IPS-18c (cell line): ENCODE data around the gene PGC.

Experiments
- H3K4me3 ChIP-seq: 2 replicates; pipeline ENCODE4 v1.7.0; 2013; ENCODE audit warnings: low read depth, mild to moderate bottlenecking, low read length, moderate library complexity; ENCODE audit not compliant: insufficient read depth
- H3K9me3 ChIP-seq: one replicate; pipeline ENCODE4 v1.6.1; 2013; ENCODE audit warnings: mild to moderate bottlenecking, low read length, moderate library complexity; ENCODE audit not compliant: control insufficient read depth, insufficient read depth

The PGC gene

GRCh38 chr6:41757931-41758640, 10.9 kb upstream of the PGC start:
- Histone ChIP-seq H3K4me3 (no peak overlapping the region), H3K9me3 (peaks cover 2% of the 10 kb centered on the region)

GRCh38 chr6:41757271-41757670, 10.1 kb upstream of the PGC start:
- H3K9me3 ChIP-seq, result peaks cover 2% of the 10 kb centered on the region
- H3K4me3 ChIP-seq, result no peak overlapping the region

DNA sequence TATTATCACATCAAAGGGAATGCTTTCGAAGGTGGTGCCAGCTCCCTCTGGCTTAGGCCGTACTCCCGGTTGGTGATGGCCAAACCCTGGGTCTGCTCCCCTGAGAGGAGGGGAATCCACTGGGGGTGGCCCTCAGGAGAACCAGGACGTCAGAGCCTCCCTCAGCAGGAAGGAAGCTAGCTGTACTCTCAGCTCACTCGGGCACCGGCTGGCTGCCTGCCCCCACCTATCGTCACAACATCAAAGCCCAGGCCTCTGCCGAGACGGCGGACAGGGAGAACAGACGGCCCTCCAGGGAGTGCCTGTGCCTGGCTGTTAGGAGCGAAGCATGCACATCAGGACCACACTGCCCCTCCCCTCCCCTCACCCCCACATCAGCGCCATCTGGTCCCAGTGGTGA, 9.2 kb upstream of the PGC start:
- no peak overlapping the region for H3K4me3 ChIP-seq
- H3K9me3 ChIP-seq, result peaks cover 2% of the 10 kb centered on the region

- H3K9me3 ChIP-seq, result peaks cover 2% of the 10 kb centered on the region
- no peak overlapping the region for H3K4me3 ChIP-seq
These were observed 8.7 kb upstream of the PGC start for GRCh38 chr6:41755895-41756294.

DNA sequence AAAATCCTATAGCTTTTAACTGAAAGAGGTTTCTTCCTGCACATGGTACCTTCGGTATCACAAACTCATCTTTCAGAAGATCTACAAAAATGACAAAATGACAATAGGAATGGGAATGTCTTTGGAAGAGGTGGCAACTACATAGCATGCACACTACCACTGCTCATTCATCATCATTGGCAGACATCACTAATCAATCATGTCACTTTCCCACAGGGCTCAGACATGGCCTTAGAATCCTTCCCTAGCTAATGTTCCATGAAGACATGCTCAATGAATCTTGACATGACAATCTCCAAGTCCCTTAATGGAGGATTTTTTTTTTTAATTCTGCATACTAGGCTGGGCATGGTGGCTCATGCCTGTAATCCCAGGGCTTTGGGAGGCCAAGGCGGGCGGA, 3.2 kb upstream of the PGC start:
- H3K9me3 ChIP-seq, result no peaks in the 10 kb centered on the region
- no peak overlapping the region for H3K4me3 ChIP-seq

- Histone ChIP-seq H3K9me3 (no peaks in the 10 kb centered on the region), H3K4me3 (no peak overlapping the region)
These were observed 1.3 kb upstream of the PGC start for GRCh38 chr6:41748542-41748941.

GRCh38 chr6:41748102-41748477, 893 bp upstream of the PGC start:
- Histone ChIP-seq H3K4me3 (no peak overlapping the region), H3K9me3 (no peaks in the 10 kb centered on the region)

DNA sequence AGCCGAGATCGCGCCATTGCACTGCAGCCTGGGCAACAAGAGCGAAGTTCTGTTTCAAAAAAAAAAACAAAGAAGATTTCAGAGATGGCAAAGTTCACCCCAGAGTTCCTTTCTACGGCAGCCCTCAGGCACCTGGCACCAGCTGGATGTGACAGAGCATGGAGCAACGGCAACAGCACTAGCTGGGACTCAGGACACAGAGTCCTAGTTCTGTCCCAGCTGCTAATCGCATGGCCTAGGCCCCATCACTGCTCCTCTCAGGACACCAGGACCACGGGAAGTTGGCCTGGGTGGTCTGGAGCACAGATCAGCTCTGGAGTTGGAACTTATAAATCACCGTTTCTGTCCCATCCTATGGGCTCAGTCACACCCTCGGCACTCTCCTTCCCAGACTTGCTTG, 1.1 kb downstream of the PGC start:
- no peaks in the 10 kb centered on the region for H3K9me3 ChIP-seq
- no peak overlapping the region for H3K4me3 ChIP-seq

DNA sequence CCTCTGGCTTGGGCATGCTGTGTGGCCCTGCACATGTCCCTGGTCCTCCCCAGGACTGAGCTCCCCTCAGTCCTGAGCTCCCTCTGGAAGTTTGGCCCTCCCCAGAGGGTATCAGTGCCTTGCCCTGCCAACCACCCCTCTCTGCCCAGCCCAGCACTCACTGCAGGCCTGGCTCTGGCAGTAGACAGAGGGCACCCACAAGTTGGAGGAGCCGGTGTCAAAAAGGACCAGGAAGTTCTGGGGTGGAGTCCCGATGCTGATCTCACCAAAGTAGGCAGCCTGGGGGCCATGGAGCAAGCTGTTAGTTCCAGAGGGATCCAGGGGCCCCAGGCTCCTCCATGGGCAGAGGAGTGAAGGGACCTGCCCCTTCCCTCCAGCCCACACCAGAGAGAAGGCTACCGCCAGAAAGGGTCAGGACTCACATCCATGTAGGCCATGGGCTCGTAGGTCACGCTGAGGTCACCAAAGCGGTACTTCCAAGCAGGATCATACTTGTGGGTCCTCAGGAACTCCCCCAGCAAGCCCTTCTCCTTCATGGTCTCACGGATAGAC, 2.9 kb downstream of the PGC start:
- Histone ChIP-seq H3K4me3 (no peak overlapping the region), H3K9me3 (no peaks in the 10 kb centered on the region)

DNA sequence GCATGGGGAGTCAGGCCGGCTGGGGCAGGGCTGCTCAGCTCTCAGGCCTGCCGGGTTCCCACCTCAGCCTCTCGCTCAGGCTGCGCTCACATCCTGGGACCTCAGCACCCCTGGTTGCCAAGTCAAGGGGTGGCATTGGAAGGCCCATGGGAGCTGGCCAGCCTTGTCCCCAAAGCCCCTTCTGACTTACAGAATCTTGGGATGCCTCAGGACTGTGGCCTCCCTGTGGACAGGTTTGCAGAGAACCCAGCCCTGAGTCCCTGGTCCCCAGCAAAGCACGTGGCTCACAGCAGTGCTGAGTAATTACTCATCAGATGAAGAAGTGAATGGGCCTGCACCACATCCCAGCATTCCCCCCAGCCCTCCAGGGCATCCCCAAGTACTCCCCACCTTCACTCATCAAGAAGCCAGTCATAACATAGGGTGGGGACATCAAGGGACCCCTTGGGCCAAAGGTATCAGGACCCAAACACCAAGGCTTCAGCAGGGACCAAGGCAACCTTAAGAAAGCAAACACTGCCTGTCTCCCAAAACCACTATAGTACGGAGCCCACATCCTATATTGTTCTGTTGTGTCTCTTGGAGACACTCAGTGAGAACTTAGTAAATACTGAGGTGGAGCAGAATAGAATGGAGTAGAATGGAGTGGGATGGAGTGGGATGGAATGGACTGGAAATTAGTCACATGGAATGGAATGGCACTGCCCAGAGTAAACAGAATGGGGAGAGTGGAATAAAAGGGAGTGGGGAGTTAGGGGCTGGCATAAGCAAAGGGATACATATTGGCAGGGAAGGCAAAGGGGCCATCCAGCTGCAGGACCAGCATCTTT, 3.6 kb downstream of the PGC start:
- Histone ChIP-seq H3K4me3 (no peak overlapping the region), H3K9me3 (no peaks in the 10 kb centered on the region)

GRCh38 chr6:41741625-41742490, 5.3 kb downstream of the PGC start:
- no peak overlapping the region for H3K4me3 ChIP-seq

GRCh38 chr6:41740366-41741162, 6.6 kb downstream of the PGC start:
- H3K9me3 ChIP-seq, result no peaks in the 10 kb centered on the region
- no peak overlapping the region for H3K4me3 ChIP-seq

More at GRCh38 chr6:41741625-41742490, 5.3 kb downstream of the PGC start:
- H3K9me3 ChIP-seq, result no peaks in the 10 kb centered on the region

GRCh38 chr6:41739041-41739440, 8.2 kb downstream of the PGC start:
- Histone ChIP-seq H3K4me3 (no peak overlapping the region), H3K9me3 (no peaks in the 10 kb centered on the region)

DNA sequence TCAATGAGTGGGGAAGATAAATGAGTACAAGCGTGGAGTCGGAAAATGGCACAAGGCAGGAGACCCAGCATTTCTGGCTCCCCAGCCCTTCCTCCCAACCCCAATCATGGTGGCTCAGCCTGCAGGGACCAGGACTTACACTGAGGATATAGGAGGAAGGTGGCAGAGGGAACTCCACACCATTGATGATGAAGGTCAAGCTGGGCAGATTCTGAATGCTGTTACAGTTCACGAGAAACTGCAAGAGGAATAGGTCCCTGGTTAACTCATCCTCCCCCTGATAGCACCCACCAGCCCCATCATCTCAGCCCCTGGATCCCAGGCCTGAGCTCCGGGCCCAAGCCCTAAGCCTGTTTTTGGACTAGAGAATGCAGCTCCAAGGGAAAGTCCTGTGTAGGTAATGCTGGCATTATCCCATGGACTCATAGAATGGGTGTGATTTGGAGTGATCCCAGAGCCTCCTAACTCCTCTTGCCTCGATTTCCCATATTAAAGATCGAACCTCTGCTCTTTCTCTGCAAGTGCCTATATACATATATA, 9.5 kb downstream of the PGC start:
- Histone ChIP-seq H3K9me3 (no peaks in the 10 kb centered on the region), H3K4me3 (no peak overlapping the region)

DNA sequence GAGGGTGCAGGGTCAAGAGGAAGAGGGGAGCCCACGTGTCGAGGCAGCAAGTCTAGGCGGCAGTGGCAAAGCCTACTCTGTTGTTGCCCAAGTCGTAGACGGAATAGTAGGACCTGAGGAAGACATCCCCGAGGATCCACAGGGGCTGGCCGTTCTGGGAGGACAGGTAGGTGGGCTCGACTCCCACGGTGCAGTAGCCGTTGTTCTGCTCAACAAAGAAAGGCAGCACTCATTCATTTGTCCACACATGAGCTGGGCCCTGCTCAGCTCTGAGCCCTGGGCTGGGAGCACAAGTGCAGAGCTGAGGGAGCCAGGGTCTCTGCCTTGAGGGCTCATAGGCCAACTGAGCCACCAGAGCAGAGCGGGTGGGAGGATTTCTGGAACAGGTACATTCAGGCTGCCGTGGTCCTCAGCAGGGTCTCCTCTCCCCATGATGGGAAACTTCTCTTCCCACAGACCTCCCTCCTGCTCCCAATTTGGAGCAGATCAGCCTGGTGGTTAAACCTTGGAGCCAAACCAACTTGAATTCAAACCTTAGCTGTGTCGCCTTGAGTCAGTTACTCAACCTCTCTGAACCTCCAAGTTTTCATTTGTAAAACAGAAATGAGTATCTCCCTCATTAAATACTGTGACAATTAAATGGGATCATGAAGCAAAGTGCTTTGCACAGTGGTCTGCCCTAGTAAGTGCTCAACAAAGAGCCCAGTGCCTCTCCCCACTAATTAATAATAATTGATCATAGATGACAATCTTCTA, 10.2 kb downstream of the PGC start:
- Histone ChIP-seq H3K4me3 (no peak overlapping the region), H3K9me3 (no peaks in the 10 kb centered on the region)

GRCh38 chr6:41736186-41736733, 10.9 kb downstream of the PGC start:
- Histone ChIP-seq H3K9me3 (no peaks in the 10 kb centered on the region), H3K4me3 (peak overlapping the region; percentile 34; the same call in 1 of the 2 replicates)
